Retinal pigment epithelial cell (primary cell): ENCODE results near the gene MCTP1.
"Not testable (repeated sequence)": the region's sequence is repeated elsewhere in the genome, so short reads cannot be mapped to it uniquely, and the experiment has no call there.

Experiments
- DNase-seq: peaks from one replicate; pipeline ENCODE4 v3.0.0-alpha.2; 2010; ENCODE audit warnings: low read depth
- H3K4me3 ChIP-seq: 2 replicates; pipeline ENCODE4 v1.5.1; 2011; ENCODE audit warnings: mild to moderate bottlenecking, low read length, control low read depth, moderate library complexity
- CTCF ChIP-seq: conservative IDR thresholded peaks from 2 replicates; pipeline ENCODE4 v1.5.1; 2011; ENCODE audit warnings: low read depth, low read length, control low read depth, inconsistent platforms

Gene MCTP1

GRCh38 chr5:95152131-95152530, 132.8 kb downstream of the MCTP1 start:
- no peak for TF ChIP-seq CTCF
- no peak overlapping the region for H3K4me3 ChIP-seq
- no peak for DNase-seq

- no peak overlapping the region for H3K4me3 ChIP-seq
- DNase-seq: no peak
- TF ChIP-seq CTCF: no peak
Observed at GRCh38 chr5:95151694-95152093, 133.2 kb downstream of the MCTP1 start.

GRCh38 chr5:95149387-95149786, 135.5 kb downstream of the MCTP1 start:
- TF ChIP-seq CTCF: no peak
- DNase-seq: no peak
- no peak overlapping the region for H3K4me3 ChIP-seq

GRCh38 chr5:95148453-95148852, 136.4 kb downstream of the MCTP1 start:
- DNase-seq: no peak
- no peak for TF ChIP-seq CTCF
- no peak overlapping the region for H3K4me3 ChIP-seq

- not testable (repeated sequence) for DNase-seq, H3K4me3 ChIP-seq
Observed at GRCh38 chr5:95143858-95144257, 141.0 kb downstream of the MCTP1 start.

GRCh38 chr5:95142145-95142544, 142.7 kb downstream of the MCTP1 start:
- DNase-seq: no peak

GRCh38 chr5:95141141-95141540, 143.8 kb downstream of the MCTP1 start:
- H3K4me3 ChIP-seq: no peak overlapping the region
- no peak for TF ChIP-seq CTCF
- no peak for DNase-seq

More at GRCh38 chr5:95142145-95142544, 142.7 kb downstream of the MCTP1 start:
- TF ChIP-seq CTCF: no peak
- H3K4me3 ChIP-seq: no peak overlapping the region

GRCh38 chr5:95134326-95134725, 150.6 kb downstream of the MCTP1 start:
- no peak for DNase-seq
- TF ChIP-seq CTCF: no peak
- no peak overlapping the region for H3K4me3 ChIP-seq
